ENCODE data around the gene FOXP1. TPM values are rescaled to one million over a fixed set of nuclear protein-coding genes. Genes with fewer than 3 reads are reported as not detected.

Gene FOXP1
- total RNA-seq = 10 to 100 TPM; 41.7 to 94.3 TPM
- polyA plus RNA-seq (2013, experiment 1 of 2) = 31.4 TPM
- 32.3 TPM for polyA plus RNA-seq (2013, experiment 2 of 2)
- long read RNA-seq, experiment 1, partial matches to known transcripts = 0 of 2 reads
- long read RNA-seq, experiment 1, other reads (novel, unspliced or antisense) = 2 of 2 reads
- long read RNA-seq, experiment 2, partial matches to known transcripts = 0 of 11 reads
- long read RNA-seq, experiment 2, other reads (novel, unspliced or antisense) = 10 of 11 reads
- long read RNA-seq, experiment 3, partial matches to known transcripts = 16 of 78 reads
- long read RNA-seq, experiment 3, other reads (novel, unspliced or antisense) = 58 of 78 reads
- long read RNA-seq, experiment 4, partial matches to known transcripts = 0 of 1 reads
- long read RNA-seq, experiment 4, other reads (novel, unspliced or antisense) = 1 of 1 reads

GRCh38 chr3:71583566-71584393 lies at the start of gene FOXP1:
FOXP1 (minus strand) TSS chr3:71583728; CDS start chr3:71198381, 385,347 bp downstream.
- Mint-ChIP-seq H3K4me3 (peak within 1 kb of the TSS; percentile 87), H3K27ac (peak within 1 kb of the TSS; percentile 95), H3K36me3 (ENCODE audit: low read depth) (no peaks in the 10 kb centered on the region), H3K4me1 (peaks cover 47% of the 10 kb centered on the region), H3K27me3 (ENCODE audit: insufficient read depth) (no peaks in the 10 kb centered on the region), H3K9me3 (no peaks in the 10 kb centered on the region)
- H3K4me1 ChIP-seq (ENCODE audit: control insufficient read depth, insufficient read depth, low read length) = peaks cover 6% of the 10 kb centered on the region
- H3K9ac ChIP-seq (ENCODE audit: extremely low read depth, low read length, poor library complexity, severe bottlenecking) = peak within 1 kb of the TSS; percentile 75
- H3K4me3 ChIP-seq (ENCODE audit: low read length) = peak within 1 kb of the TSS; percentile 84
- WGBS, 2 experiments (ENCODE audit: insufficient coverage in 1 of 2, insufficient read length in 1 of 2) = 0 to 2% methylated on average over 16 to 69 of the region's 75 CpGs
- TF ChIP-seq CTCF (conservative IDR thresholded peaks at IDR 0.05) = no peak
- peaks cover 5% of the 10 kb centered on the region for H3K27me3 ChIP-seq (ENCODE audit: control insufficient read depth, insufficient read depth, low read length, poor library complexity, severe bottlenecking)
- peak within 1 kb of the TSS; percentile 82 for H3K27ac ChIP-seq (ENCODE audit: low read depth, low read length)
- no peaks in the 10 kb centered on the region for H3K9me3 ChIP-seq (ENCODE audit: control insufficient read depth, low read length)
- DNase-seq = peak; percentile 89
- H3K36me3 ChIP-seq (ENCODE audit: control insufficient read depth, insufficient read depth, low read length) = no peaks in the 10 kb centered on the region

- DNase-seq = no peak
- H3K36me3 Mint-ChIP-seq (ENCODE audit: low read depth) = no peaks in the 10 kb centered on the region
- H3K9me3 ChIP-seq (ENCODE audit: control insufficient read depth, low read length) = no peaks in the 10 kb centered on the region
- no peak for TF ChIP-seq CTCF (conservative IDR thresholded peaks at IDR 0.05)
- WGBS, 2 experiments (ENCODE audit: insufficient coverage in 1 of 2, insufficient read length in 1 of 2) = 48% methylated on average over 2 of the region's 2 CpGs; no CpG with 5 or more reads in 1 of the 2 experiments
- H3K36me3 ChIP-seq (ENCODE audit: control insufficient read depth, insufficient read depth, low read length) = no peaks in the 10 kb centered on the region
- H3K4me1 Mint-ChIP-seq = peaks cover 5% of the 10 kb centered on the region
- H3K27ac ChIP-seq (ENCODE audit: low read depth, low read length) = no peak overlapping the region
- H3K4me1 ChIP-seq (ENCODE audit: control insufficient read depth, insufficient read depth, low read length) = no peaks in the 10 kb centered on the region
- H3K27me3 ChIP-seq (ENCODE audit: control insufficient read depth, insufficient read depth, low read length, poor library complexity, severe bottlenecking) = no peaks in the 10 kb centered on the region
- no peak overlapping the region for H3K4me3 Mint-ChIP-seq
- H3K9me3 Mint-ChIP-seq = peaks cover 10% of the 10 kb centered on the region
- H3K27ac Mint-ChIP-seq = no peak overlapping the region
- no peaks in the 10 kb centered on the region for H3K27me3 Mint-ChIP-seq (ENCODE audit: insufficient read depth)
- no peak overlapping the region for H3K9ac ChIP-seq (ENCODE audit: extremely low read depth, low read length, poor library complexity, severe bottlenecking)
- H3K4me3 ChIP-seq (ENCODE audit: low read length) = no peak overlapping the region
These were observed 46.2 kb upstream of the FOXP1 start for GRCh38 chr3:71629711-71630110.

- Mint-ChIP-seq H3K9me3 (peaks cover 10% of the 10 kb centered on the region), H3K4me1 (peaks cover 5% of the 10 kb centered on the region), H3K36me3 (ENCODE audit: low read depth) (no peaks in the 10 kb centered on the region), H3K27me3 (ENCODE audit: insufficient read depth) (no peaks in the 10 kb centered on the region), H3K27ac (no peak overlapping the region), H3K4me3 (no peak overlapping the region)
- H3K27ac ChIP-seq (ENCODE audit: low read depth, low read length) = no peak overlapping the region
- H3K4me1 ChIP-seq (ENCODE audit: control insufficient read depth, insufficient read depth, low read length) = no peaks in the 10 kb centered on the region
- 90 to 96% methylated on average over 8 of the region's 8 CpGs for WGBS, 2 experiments (ENCODE audit: insufficient coverage in 1 of 2, insufficient read length in 1 of 2)
- no peak for DNase-seq
- H3K9me3 ChIP-seq (ENCODE audit: control insufficient read depth, low read length) = no peaks in the 10 kb centered on the region
- no peaks in the 10 kb centered on the region for H3K36me3 ChIP-seq (ENCODE audit: control insufficient read depth, insufficient read depth, low read length)
- no peak overlapping the region for H3K9ac ChIP-seq (ENCODE audit: extremely low read depth, low read length, poor library complexity, severe bottlenecking)
- no peak for TF ChIP-seq CTCF (conservative IDR thresholded peaks at IDR 0.05)
- no peaks in the 10 kb centered on the region for H3K27me3 ChIP-seq (ENCODE audit: control insufficient read depth, insufficient read depth, low read length, poor library complexity, severe bottlenecking)
- no peak overlapping the region for H3K4me3 ChIP-seq (ENCODE audit: low read length)
These were observed 45.8 kb upstream of the FOXP1 start for GRCh38 chr3:71629289-71629688.
